Body of pancreas (tissue), 4 donors: ENCODE results near the gene FLT1.

Source experiments
- CTCF ChIP-seq, 7 experiments: fragments of 450-650 bp in 4 of 7; fragments of 200-600 bp in 3 of 7; sonication (generic) in 3 of 7; IDR thresholded peaks; one replicate each; pipeline ENCODE4 v1.5.1; 2016 to 2019; ENCODE audit warnings: antibody characterized with exemption in 7 of 7
- POLR2A ChIP-seq, 3 donors: fragments of 450-650 bp; IDR thresholded peaks; one replicate each; pipeline ENCODE4 v1.6.1; 2016; ENCODE audit warnings: antibody characterized with exemption in 3 of 3, mild to moderate bottlenecking in 2 of 3

GRCh38 chr13:28379371-28380083 is 115.4 kb downstream of the FLT1 start:
- TF ChIP-seq CTCF (IDR thresholded peaks at IDR 0.05) (no peak), POLR2A (IDR thresholded peaks at IDR 0.05) (no peak)
